DMS 273 (cell line): ENCODE data around the gene DCAF6.

ENCODE experiments used
- DNase-seq: peaks from one replicate; lab custom pipeline; 2025; ENCODE audit not compliant: unreplicated experiment; lab: John Stamatoyannopoulos, UW

DCAF6 gene

GRCh38 chr1:168100315-168101002, 164.0 kb downstream of the DCAF6 start:
- DNase-seq, result no peak

- DNase-seq, result no peak
These were observed 164.9 kb downstream of the DCAF6 start for GRCh38 chr1:168101336-168101735.

GRCh38 chr1:168102487-168102886, 166.0 kb downstream of the DCAF6 start:
- no peak for DNase-seq

GRCh38 chr1:168104535-168104934, 168.1 kb downstream of the DCAF6 start:
- no peak for DNase-seq

- no peak for DNase-seq
These were observed 169.4 kb downstream of the DCAF6 start for GRCh38 chr1:168105846-168106245.

GRCh38 chr1:168106274-168106673, 169.8 kb downstream of the DCAF6 start:
- DNase-seq, result no peak

- DNase-seq, result peak; percentile 45
These were observed 174.5 kb downstream of the DCAF6 start for GRCh38 chr1:168110896-168111545.

- peak; percentile 89 for DNase-seq
These were observed 176.3 kb downstream of the DCAF6 start for GRCh38 chr1:168112673-168113305.

- peak; percentile 88 for DNase-seq
These were observed 178.4 kb downstream of the DCAF6 start for GRCh38 chr1:168114845-168115244.

GRCh38 chr1:168116327-168116799, 179.9 kb downstream of the DCAF6 start:
- DNase-seq, result no peak

- DNase-seq, result no peak
These were observed 183.3 kb downstream of the DCAF6 start for GRCh38 chr1:168119750-168120149.

- peak; percentile 23 for DNase-seq
These were observed 185.0 kb downstream of the DCAF6 start for GRCh38 chr1:168121401-168122011.

- DNase-seq, result no peak
These were observed 188.6 kb downstream of the DCAF6 start for GRCh38 chr1:168125051-168125450.
